Mammary epithelial cell (primary cell): ENCODE results near the gene TARDBP.

Experiments
- CTCF ChIP-seq, 2 donors: IDR thresholded peaks in 1 of 2; conservative IDR thresholded peaks in 1 of 2; 2 replicates each; pipeline ENCODE4 v1.5.1; 2011 to 2012; ENCODE audit warnings: inconsistent platforms in 2 of 2, low read length in 2 of 2, mild to moderate bottlenecking in 2 of 2, control low read depth in 1 of 2, low read depth in 1 of 2; ENCODE audit not compliant: insufficient read depth in 1 of 2; ENCODE audit errors: extremely low read depth in 1 of 2
- EZH2 ChIP-seq: IDR thresholded peaks from 2 replicates; pipeline ENCODE4 v1.6.1; 2012; ENCODE audit warnings: low read length, inconsistent platforms, borderline replicate concordance

- TF ChIP-seq CTCF (conservative IDR thresholded peaks at IDR 0.05 in 1 of 2, IDR thresholded peaks at IDR 0.05 in 1 of 2; ENCODE audit: extremely low read depth in 1 of 2, insufficient read depth in 1 of 2, low read depth in 1 of 2, low read length in 2 of 2): no peak
- no peak for TF ChIP-seq EZH2
Observed at GRCh38 chr1:11031624-11032262, 19.3 kb downstream of the TARDBP start.
